T-cell (primary cell): ENCODE data around the gene SSH3. TPM values are rescaled to one million over a fixed set of nuclear protein-coding genes. Genes with fewer than 3 reads are reported as not detected.

Source experiments
- ATAC-seq, 4 experiments: fragments of 200-7000 bp in 3 of 4; fragments of 150-1000 bp in 1 of 4; cut with Tn5 transposase; replicated peaks in 1 of 4; 1 replicate in 3 of 4; 2 replicates in 1 of 4; pipeline ENCODE4 v1.10.0; 2021; ENCODE audit warnings: moderate library complexity in 3 of 4, mild to moderate bottlenecking in 2 of 4, moderate number of reproducible peaks in 1 of 4
- CTCF ChIA-PET, 2 donors: fragments of 300-600 bp; sonication (Branson Sonifier 250); formaldehyde crosslinking; loops; one replicate each; lab custom pipeline; 2022; ENCODE audit warnings: antibody characterized with exemption in 2 of 2; lab: Charles Lee
- POLR2A ChIA-PET, 2 donors: fragments of 300-600 bp; sonication (Branson Sonifier 250); formaldehyde crosslinking; loops; one replicate each; lab custom pipeline; 2022; ENCODE audit warnings: antibody characterized with exemption in 2 of 2; lab: Charles Lee
- DNase-seq, 35 experiments: peaks; one replicate each; pipeline versions ENCODE4 v3.0.0 to v3.0.0-alpha.2; 2013 to 2023
- H3K27ac ChIP-seq: one replicate; pipeline ENCODE4 v1.5.1; 2013; ENCODE audit warnings: low read length
- H3K27me3 ChIP-seq, 2 experiments: replicated peaks in 1 of 2; 1 replicate in 1 of 2; 2 replicates in 1 of 2; pipeline versions ENCODE4 v1.6.1 to v1.7.0; 2013; ENCODE audit warnings: low read length in 1 of 2, mixed read lengths in 1 of 2; ENCODE audit not compliant: control insufficient read depth in 2 of 2, insufficient read depth in 2 of 2; ENCODE audit errors: extremely low read depth in 1 of 2
- H3K36me3 ChIP-seq, 2 donors: 1 replicate in 1 of 2; 2 replicates in 1 of 2; pipeline versions ENCODE4 v1.6.1 to v1.7.0; 2013; ENCODE audit warnings: low read length in 1 of 2; ENCODE audit not compliant: control insufficient read depth in 2 of 2, insufficient read depth in 1 of 2; ENCODE audit errors: extremely low read depth in 1 of 2
- H3K4me1 ChIP-seq, 2 experiments: 1 replicate in 1 of 2; 2 replicates in 1 of 2; pipeline versions ENCODE4 v1.6.1 to v1.7.0; 2013; ENCODE audit warnings: low read length in 2 of 2, mixed read lengths in 1 of 2; ENCODE audit not compliant: insufficient read depth in 2 of 2, control insufficient read depth in 1 of 2; ENCODE audit errors: extremely low read depth in 1 of 2
- H3K4me3 ChIP-seq, 2 donors: 1 replicate in 1 of 2; 2 replicates in 1 of 2; pipeline versions ENCODE4 v1.5.1 to v1.7.0; 2013; ENCODE audit warnings: mild to moderate bottlenecking in 2 of 2, low read length in 1 of 2, moderate library complexity in 1 of 2; ENCODE audit not compliant: control insufficient read depth in 1 of 2; ENCODE audit errors: extremely low read depth in 1 of 2
- H3K9me3 ChIP-seq: 2 replicates; pipeline ENCODE4 v1.7.0; 2013
- H3K27ac Mint-ChIP-seq, 2 donors: one replicate each; pipeline ENCODE4 v1.8.0; 2020 to 2021; ENCODE audit warnings: mild to moderate bottlenecking in 2 of 2, mixed read lengths in 2 of 2
- H3K27me3 Mint-ChIP-seq, 2 donors: one replicate each; pipeline ENCODE4 v1.8.0; 2021 to 2022; ENCODE audit warnings: mixed read lengths in 2 of 2
- H3K36me3 Mint-ChIP-seq: one replicate; pipeline ENCODE4 v1.8.0; 2021; ENCODE audit warnings: mixed read lengths
- H3K4me1 Mint-ChIP-seq, 3 donors: one replicate each; pipeline ENCODE4 v1.8.0; 2020 to 2022; ENCODE audit warnings: mixed read lengths in 3 of 3, mild to moderate bottlenecking in 1 of 3
- H3K4me3 Mint-ChIP-seq, 3 donors: one replicate each; pipeline ENCODE4 v1.8.0; 2020 to 2022; ENCODE audit warnings: mild to moderate bottlenecking in 3 of 3, mixed read lengths in 3 of 3, moderate library complexity in 3 of 3
- H3K9me3 Mint-ChIP-seq, 3 donors: one replicate each; pipeline ENCODE4 v1.8.0; 2020 to 2022; ENCODE audit warnings: mixed read lengths in 3 of 3
- WGBS: methylation state at CpG from one replicate; pipeline ENCODE4 v1.1.5; 2013; ENCODE audit warnings: missing lambda C conversion rate; ENCODE audit not compliant: insufficient coverage; 5-methylcytosine and 5-hydroxymethylcytosine counted together
- total RNA-seq, 35 experiments: library from RNA in 6 of 35; stranded (reverse) in 6 of 35; fragments of 120-200 nt in 1 of 35; gene quantifications; one replicate each; pipeline versions ENCODE4 v1.2.1 to v1.2.4 and lab custom pipeline; 2013 to 2026

Gene SSH3
- total RNA-seq, 5 donors from 2014 or later (not counting 1 experiment from before 2014, with no cell fraction given): 11.5 to 30.9 (median 26.7) TPM

DNA sequence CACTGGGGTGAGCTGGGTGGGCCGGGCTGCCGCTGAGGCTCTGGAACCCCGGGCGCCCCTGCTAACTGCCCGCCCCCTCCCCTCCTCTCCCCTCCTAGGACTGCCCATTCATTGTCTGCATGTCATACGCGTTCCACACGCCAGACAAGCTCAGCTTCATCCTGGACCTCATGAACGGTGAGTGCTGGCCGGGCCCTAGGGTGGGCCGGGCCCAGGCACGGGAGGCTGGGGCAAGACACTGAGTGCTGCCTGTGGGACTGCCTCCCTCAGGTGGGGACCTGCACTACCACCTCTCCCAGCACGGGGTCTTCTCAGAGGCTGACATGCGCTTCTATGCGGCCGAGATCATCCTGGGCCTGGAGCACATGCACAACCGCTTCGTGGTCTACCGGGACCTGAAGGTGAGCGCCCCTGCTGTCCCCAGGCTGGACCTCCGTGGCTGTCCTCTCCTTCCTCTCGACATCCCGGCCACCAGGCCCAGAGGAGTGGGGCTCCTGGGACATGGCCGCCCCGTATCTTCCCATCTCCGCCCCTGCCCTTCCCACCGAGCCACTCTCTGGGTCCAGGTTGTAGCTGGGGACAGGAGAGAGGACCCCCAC is 21.7 kb upstream of the SSH3 start:
- DNase-seq (peak in 1 of 35 experiments; percentile 0), ATAC-seq (no peak)
- no peaks in the 10 kb centered on the region for H3K27me3 ChIP-seq
- Mint-ChIP-seq H3K4me1 (peaks cover 47 to 70% (median 60%) of the 10 kb centered on the region in 3 donors), H3K36me3 (peaks cover 26% of the 10 kb centered on the region), H3K27me3 (no peaks in the 10 kb centered on the region), H3K4me3 (no peak overlapping the region), H3K9me3 (no peaks in the 10 kb centered on the region), H3K27ac (peak overlapping the region in 1 of 2 donors; percentile 76)
- H3K4me1 ChIP-seq: peaks cover 32 to 100% of the 10 kb centered on the region in 2 experiments
- no peak overlapping the region for H3K4me3 ChIP-seq
- H3K36me3 ChIP-seq: peaks cover 47 to 95% of the 10 kb centered on the region in 2 donors
- POLR2A ChIA-PET: interaction anchor here in 1 of 2 donors (0.6 kb wide), 1 partner anchor 8 kb away, joined by 3 read pairs; no protein-coding TSS in a partner anchor
- H3K27ac ChIP-seq: peak overlapping the region; percentile 34
- CTCF ChIA-PET: no interaction called here
- 94% methylated on average over 22 of the region's 27 CpGs for WGBS
- no peaks in the 10 kb centered on the region for H3K9me3 ChIP-seq

DNA sequence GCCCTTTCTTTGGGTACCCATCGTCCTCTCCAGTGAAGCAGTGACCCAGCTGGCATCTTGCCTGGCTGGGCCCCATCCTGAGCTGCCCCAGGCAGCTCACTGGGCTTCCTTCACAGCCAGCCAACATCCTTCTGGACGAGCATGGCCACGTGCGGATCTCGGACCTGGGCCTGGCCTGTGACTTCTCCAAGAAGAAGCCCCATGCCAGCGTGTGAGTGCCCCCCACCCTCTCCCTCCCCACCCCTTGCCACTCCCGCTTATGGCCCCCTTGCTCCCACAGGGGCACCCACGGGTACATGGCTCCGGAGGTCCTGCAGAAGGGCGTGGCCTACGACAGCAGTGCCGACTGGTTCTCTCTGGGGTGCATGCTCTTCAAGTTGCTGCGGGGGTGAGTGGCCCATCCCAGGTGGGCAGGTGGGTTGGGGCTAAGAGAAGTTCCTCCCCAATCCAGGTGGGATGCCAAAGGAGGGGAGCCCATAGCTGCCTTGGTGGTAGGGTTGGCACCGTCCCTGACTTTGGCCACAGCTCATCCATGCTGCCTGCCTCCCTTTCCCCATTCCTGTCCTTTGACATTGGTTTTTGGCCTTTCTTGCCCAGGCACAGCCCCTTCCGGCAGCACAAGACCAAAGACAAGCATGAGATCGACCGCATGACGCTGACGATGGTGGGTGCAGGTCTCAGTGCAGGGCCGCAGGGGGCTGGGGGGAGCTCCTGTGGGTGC is 21.0 kb upstream of the SSH3 start:
- Mint-ChIP-seq H3K4me3 (peak overlapping the region in 1 of 3 donors; percentile 25), H3K36me3 (peaks cover 26% of the 10 kb centered on the region), H3K27ac (peak overlapping the region; percentile 81 to 88), H3K4me1 (peaks cover 47 to 70% (median 60%) of the 10 kb centered on the region in 3 donors), H3K9me3 (no peaks in the 10 kb centered on the region), H3K27me3 (no peaks in the 10 kb centered on the region)
- H3K36me3 ChIP-seq: peaks cover 47 to 98% of the 10 kb centered on the region in 2 donors
- ChIA-PET POLR2A (interaction anchor here in 1 of 2 donors (0.6 kb wide), 1 partner anchor 9 kb away, joined by 3 read pairs; no protein-coding TSS in a partner anchor), CTCF (no interaction called here)
- ATAC-seq (no peak), DNase-seq (peak in 1 of 35 experiments; percentile 2)
- H3K9me3 ChIP-seq: no peaks in the 10 kb centered on the region
- H3K27ac ChIP-seq: peak overlapping the region; percentile 34
- 93% methylated on average over 16 of the region's 20 CpGs for WGBS
- peaks cover 33 to 100% of the 10 kb centered on the region in 2 experiments for H3K4me1 ChIP-seq
- no peaks in the 10 kb centered on the region for H3K27me3 ChIP-seq
- H3K4me3 ChIP-seq: no peak overlapping the region

DNA sequence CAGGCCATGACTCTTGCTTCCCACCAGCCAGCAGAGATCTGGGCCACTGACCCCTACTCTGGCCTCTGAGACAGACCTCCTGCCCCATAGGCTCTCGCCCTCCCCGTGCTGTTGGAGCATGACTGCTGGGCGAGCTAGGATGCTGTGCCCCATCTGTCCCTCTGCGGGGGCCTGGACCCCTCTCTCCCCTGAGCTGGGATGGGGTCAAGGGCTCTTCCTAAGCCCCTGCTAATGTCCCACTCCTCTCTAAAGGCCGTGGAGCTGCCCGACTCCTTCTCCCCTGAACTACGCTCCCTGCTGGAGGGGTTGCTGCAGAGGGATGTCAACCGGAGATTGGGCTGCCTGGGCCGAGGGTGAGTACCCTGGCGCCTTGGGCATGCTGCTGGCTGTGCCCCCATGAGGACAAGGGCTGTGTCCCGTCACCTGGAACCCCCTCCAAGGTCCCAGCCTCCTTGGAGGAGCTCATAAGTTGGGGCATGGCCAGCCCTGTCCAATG is 20.4 kb upstream of the SSH3 start:
- POLR2A ChIA-PET: interaction anchor here in 1 of 2 donors (0.5 kb wide), 1 partner anchor 23 kb away, joined by 3 read pairs; no protein-coding TSS in a partner anchor
- Mint-ChIP-seq H3K27ac (peak overlapping the region; percentile 81 to 88), H3K27me3 (no peaks in the 10 kb centered on the region), H3K9me3 (no peaks in the 10 kb centered on the region), H3K4me3 (peak overlapping the region in 1 of 3 donors; percentile 25), H3K4me1 (peaks cover 47 to 70% (median 60%) of the 10 kb centered on the region in 3 donors), H3K36me3 (peaks cover 26% of the 10 kb centered on the region)
- DNase-seq (no peak), ATAC-seq (no peak)
- Histone ChIP-seq H3K4me3 (no peak overlapping the region), H3K36me3 (peaks cover 47 to 95% of the 10 kb centered on the region in 2 donors), H3K9me3 (no peaks in the 10 kb centered on the region), H3K27ac (peak overlapping the region; percentile 34), H3K27me3 (no peaks in the 10 kb centered on the region), H3K4me1 (peaks cover 37 to 100% of the 10 kb centered on the region in 2 experiments)
- 94% methylated on average over 7 of the region's 11 CpGs for WGBS
- CTCF ChIA-PET: interaction anchor here (0.6 to 0.7 kb wide), 3 partner anchors 8 to 140 kb away, joined by 3 read pairs; no protein-coding TSS in a partner anchor

DNA sequence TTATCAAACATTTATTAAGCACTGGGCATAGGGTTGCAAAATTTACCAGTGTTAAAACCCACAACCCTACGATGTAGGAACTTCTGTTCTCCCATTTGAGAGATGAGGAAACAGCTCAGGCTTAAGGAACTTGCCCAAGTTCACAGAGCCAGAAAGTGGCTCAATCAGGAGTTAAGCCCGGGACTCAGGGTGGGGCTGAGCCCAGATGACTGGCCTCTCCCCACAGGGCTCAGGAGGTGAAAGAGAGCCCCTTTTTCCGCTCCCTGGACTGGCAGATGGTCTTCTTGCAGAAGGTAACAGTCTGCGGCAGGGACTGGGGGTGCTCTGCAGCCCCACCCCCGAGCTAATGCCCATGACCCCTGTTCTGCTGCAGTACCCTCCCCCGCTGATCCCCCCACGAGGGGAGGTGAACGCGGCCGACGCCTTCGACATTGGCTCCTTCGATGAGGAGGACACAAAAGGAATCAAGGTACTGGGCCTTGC is 19.8 kb upstream of the SSH3 start:
- CTCF ChIA-PET: interaction anchor here (0.6 to 0.7 kb wide), 3 partner anchors 9 to 141 kb away, joined by 3 read pairs; no protein-coding TSS in a partner anchor
- Mint-ChIP-seq H3K4me1 (peaks cover 50 to 68% (median 59%) of the 10 kb centered on the region in 3 donors), H3K27me3 (no peaks in the 10 kb centered on the region), H3K9me3 (no peaks in the 10 kb centered on the region), H3K36me3 (peaks cover 26% of the 10 kb centered on the region), H3K4me3 (no peak overlapping the region), H3K27ac (peak overlapping the region; percentile 72 to 73)
- H3K36me3 ChIP-seq: peaks cover 47 to 89% of the 10 kb centered on the region in 2 donors
- peak overlapping the region; percentile 34 for H3K27ac ChIP-seq
- POLR2A ChIA-PET: interaction anchor here in 1 of 2 donors (0.5 kb wide), 1 partner anchor 22 kb away, joined by 3 read pairs; no protein-coding TSS in a partner anchor
- H3K27me3 ChIP-seq: no peaks in the 10 kb centered on the region
- no peak overlapping the region for H3K4me3 ChIP-seq
- DNase-seq: no peak
- WGBS: 95% methylated on average over 7 of the region's 13 CpGs
- H3K4me1 ChIP-seq: peaks cover 33 to 100% of the 10 kb centered on the region in 2 experiments
- ATAC-seq: no peak
- H3K9me3 ChIP-seq: no peaks in the 10 kb centered on the region

DNA sequence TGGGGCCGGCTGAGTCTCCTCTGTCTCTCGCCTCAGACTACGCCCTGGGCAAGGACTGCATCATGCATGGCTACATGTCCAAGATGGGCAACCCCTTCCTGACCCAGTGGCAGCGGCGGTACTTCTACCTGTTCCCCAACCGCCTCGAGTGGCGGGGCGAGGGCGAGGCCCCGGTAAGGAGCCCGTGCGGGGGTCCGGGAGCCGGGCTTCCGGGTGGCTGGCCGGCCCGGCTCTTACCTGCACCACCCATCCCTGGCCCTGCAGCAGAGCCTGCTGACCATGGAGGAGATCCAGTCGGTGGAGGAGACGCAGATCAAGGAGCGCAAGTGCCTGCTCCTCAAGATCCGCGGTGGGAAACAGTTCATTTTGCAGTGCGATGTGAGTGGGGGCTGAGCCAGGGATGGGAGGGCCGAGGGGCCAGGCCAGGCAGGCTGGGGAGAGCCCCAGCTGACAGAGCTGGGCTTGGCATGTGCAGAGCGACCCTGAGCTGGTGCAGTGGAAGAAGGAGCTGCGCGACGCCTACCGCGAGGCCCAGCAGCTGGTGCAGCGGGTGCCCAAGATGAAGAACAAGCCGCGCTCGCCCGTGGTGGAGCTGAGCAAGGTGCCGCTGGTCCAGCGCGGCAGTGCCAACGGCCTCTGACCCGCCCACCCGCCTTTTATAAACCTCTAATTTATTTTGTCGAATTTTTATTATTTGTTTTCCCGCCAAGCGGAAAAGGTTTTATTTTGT is 18.4 kb upstream of the SSH3 start:
- peak in 1 of 35 experiments; percentile 32 for DNase-seq
- peak overlapping the region; percentile 66 for H3K27ac Mint-ChIP-seq
- POLR2A ChIA-PET: no interaction called here

More for the DNA sequence above, 18.4 kb upstream of the SSH3 start:
- no peak for ATAC-seq
- WGBS: 90% methylated on average over 22 of the region's 45 CpGs
- H3K36me3 Mint-ChIP-seq: peaks cover 17% of the 10 kb centered on the region
- H3K4me3 Mint-ChIP-seq: peak overlapping the region in 1 of 3 donors; percentile 10
- Histone ChIP-seq H3K4me1 (peaks cover 19 to 92% of the 10 kb centered on the region in 2 experiments), H3K4me3 (no peak overlapping the region), H3K9me3 (no peaks in the 10 kb centered on the region), H3K27ac (peak overlapping the region; percentile 96), H3K36me3 (peaks cover 43 to 74% of the 10 kb centered on the region in 2 donors), H3K27me3 (no peaks in the 10 kb centered on the region)
- peaks cover 40 to 59% (median 49%) of the 10 kb centered on the region in 3 donors for H3K4me1 Mint-ChIP-seq
- CTCF ChIA-PET: no interaction called here
- no peaks in the 10 kb centered on the region for H3K27me3 Mint-ChIP-seq
- no peaks in the 10 kb centered on the region for H3K9me3 Mint-ChIP-seq
